H1 (cell line): ENCODE data around the gene ELAVL1. TPM values are rescaled to one million over a fixed set of nuclear protein-coding genes. Genes with fewer than 3 reads are reported as not detected.

Source experiments
- CTCF ChIA-PET: fragments of 300-600 bp; sonication (Branson Sonifier 250); formaldehyde crosslinking; loops from one replicate; lab custom pipeline; 2021; ENCODE audit not compliant: partially characterized antibody; lab: Charles Lee
- POLR2A ChIA-PET: fragments of 300-600 bp; sonication (Branson Sonifier 250); formaldehyde crosslinking; loops from one replicate; lab custom pipeline; 2021; ENCODE audit warnings: inconsistent platforms; ENCODE audit not compliant: partially characterized antibody; lab: Charles Lee
- DNase-seq, 2 experiments: peaks; one replicate each; pipeline versions ENCODE4 v3.0.0 to v3.0.0-alpha.2; 2010 to 2022; ENCODE audit warnings: low spot score in 2 of 2, low read depth in 1 of 2, mixed read lengths in 1 of 2
- FAIRE-seq: peaks from 2 replicates; lab custom pipeline; 2011; peaks lifted over from hg19 to GRCh38; lab: Jason Lieb, UNC
- H2AFZ ChIP-seq: 2 replicates; pipeline ENCODE4 v1.8.1; 2012; ENCODE audit warnings: low read length, inconsistent platforms
- H2AK5ac ChIP-seq: 2 replicates; pipeline ENCODE4 v1.6.1; 2013; ENCODE audit warnings: low read depth, low read length
- H2BK120ac ChIP-seq: replicated peaks from 2 replicates; pipeline ENCODE3; 2013; ENCODE audit warnings: low read depth, low read length, inconsistent platforms
- H2BK12ac ChIP-seq: 2 replicates; pipeline ENCODE4 v1.6.1; 2013; ENCODE audit warnings: low read depth, low read length
- H2BK15ac ChIP-seq: 2 replicates; pipeline ENCODE4 v1.6.1; 2013; ENCODE audit warnings: low read length
- H2BK20ac ChIP-seq: 2 replicates; pipeline ENCODE4 v1.6.1; 2013; ENCODE audit warnings: low read length
- H2BK5ac ChIP-seq: 2 replicates; pipeline ENCODE4 v1.6.1; 2013; ENCODE audit warnings: low read depth, low read length
- H3K14ac ChIP-seq: 2 replicates; pipeline ENCODE4 v1.6.1; 2013; ENCODE audit warnings: inconsistent platforms; ENCODE audit not compliant: insufficient read length
- H3K18ac ChIP-seq: 2 replicates; pipeline ENCODE4 v1.6.1; 2013; ENCODE audit warnings: low read length; ENCODE audit errors: extremely low read depth
- H3K23ac ChIP-seq: 2 replicates; pipeline ENCODE4 v1.6.1; 2013; ENCODE audit warnings: inconsistent platforms; ENCODE audit not compliant: insufficient read length
- H3K23me2 ChIP-seq: 2 replicates; pipeline ENCODE4 v1.6.1; 2013; ENCODE audit warnings: low read depth, low read length
- H3K27ac ChIP-seq: 2 replicates; pipeline ENCODE4 v1.6.1; 2011; ENCODE audit warnings: low read depth, low read length, inconsistent platforms
- H3K27me3 ChIP-seq, 4 experiments: replicated peaks in 1 of 4; 1 replicate in 1 of 4; 2 replicates in 3 of 4; pipeline versions ENCODE4 v1.6.1 to v1.8.1; 2011 to 2013; ENCODE audit warnings: low read length in 3 of 4, mild to moderate bottlenecking in 3 of 4, inconsistent platforms in 2 of 4, mixed read lengths in 2 of 4, moderate library complexity in 1 of 4; ENCODE audit not compliant: control insufficient read depth in 3 of 4, insufficient read depth in 3 of 4; ENCODE audit errors: extremely low read depth in 1 of 4
- H3K36me3 ChIP-seq, 4 experiments: 2 replicates each; pipeline versions ENCODE4 v1.6.1 to v1.8.1; 2011 to 2013; ENCODE audit warnings: mild to moderate bottlenecking in 4 of 4, low read length in 3 of 4, moderate library complexity in 2 of 4, control low read depth in 1 of 4, inconsistent platforms in 1 of 4; ENCODE audit not compliant: insufficient read depth in 4 of 4, control insufficient read depth in 2 of 4
- H3K4ac ChIP-seq: replicated peaks from 2 replicates; pipeline ENCODE3; 2013; ENCODE audit warnings: low read length, low read depth, mixed read lengths, inconsistent platforms; ENCODE audit not compliant: insufficient read length
- H3K4me1 ChIP-seq, 4 experiments: replicated peaks in 1 of 4; 1 replicate in 1 of 4; 2 replicates in 3 of 4; pipeline versions ENCODE4 v1.6.1 to v1.8.1; 2011 to 2013; ENCODE audit warnings: low read length in 3 of 4, inconsistent platforms in 2 of 4, mixed read lengths in 1 of 4; ENCODE audit not compliant: insufficient read depth in 4 of 4, control insufficient read depth in 3 of 4
- H3K4me2 ChIP-seq, 2 experiments: 2 replicates each; pipeline versions ENCODE4 v1.6.1 to v1.8.1; 2011 to 2013; ENCODE audit warnings: low read depth in 2 of 2, low read length in 2 of 2, control low read depth in 1 of 2, inconsistent platforms in 1 of 2, mild to moderate bottlenecking in 1 of 2; ENCODE audit not compliant: insufficient read depth in 1 of 2
- H3K4me3 ChIP-seq, 4 experiments: fragments of 200-600, 300-600 bp in 1 of 4; sonication (generic), shearing (Covaris generic), sonication (Bioruptor Twin) in 1 of 4; 2 replicates each; pipeline versions ENCODE4 v1.5.1 to v1.8.1; 2011 to 2016; ENCODE audit warnings: low read length in 4 of 4, low read depth in 3 of 4, control low read depth in 2 of 4, inconsistent platforms in 2 of 4, mild to moderate bottlenecking in 2 of 4, mixed read lengths in 1 of 4, moderate library complexity in 1 of 4; ENCODE audit not compliant: insufficient read depth in 2 of 4; ENCODE audit errors: extremely low read depth in 1 of 4
- H3K56ac ChIP-seq: replicated peaks from 2 replicates; pipeline ENCODE3; 2013; ENCODE audit warnings: low read depth, mild to moderate bottlenecking, mixed read lengths, low read length, inconsistent platforms; ENCODE audit not compliant: insufficient read length
- H3K79me1 ChIP-seq: 2 replicates; pipeline ENCODE4 v1.6.1; 2013; ENCODE audit warnings: low read depth, low read length, control low read depth
- H3K79me2 ChIP-seq, 2 experiments: 2 replicates each; pipeline versions ENCODE4 v1.6.1 to v1.8.1; 2012 to 2013; ENCODE audit warnings: low read length in 2 of 2, mild to moderate bottlenecking in 2 of 2, inconsistent platforms in 1 of 2; ENCODE audit not compliant: insufficient read depth in 2 of 2, control insufficient read depth in 1 of 2
- H3K9ac ChIP-seq, 4 experiments: replicated peaks in 1 of 4; 1 replicate in 1 of 4; 2 replicates in 3 of 4; pipeline versions ENCODE4 v1.6.1 to v1.8.1; 2011 to 2013; ENCODE audit warnings: low read depth in 3 of 4, low read length in 3 of 4, control low read depth in 2 of 4, mild to moderate bottlenecking in 2 of 4, moderate library complexity in 2 of 4, inconsistent platforms in 1 of 4; ENCODE audit errors: extremely low read depth in 1 of 4
- H3K9me3 ChIP-seq, 2 experiments: 2 replicates each; pipeline versions ENCODE4 v1.6.1 to v1.8.1; 2012 to 2013; ENCODE audit warnings: mild to moderate bottlenecking in 2 of 2, moderate library complexity in 2 of 2, control low read depth in 1 of 2, inconsistent platforms in 1 of 2, low read depth in 1 of 2, low read length in 1 of 2, mixed read lengths in 1 of 2; ENCODE audit not compliant: insufficient read depth in 2 of 2
- H4K20me1 ChIP-seq, 2 experiments: replicated peaks in 1 of 2; 2 replicates each; pipeline versions ENCODE3 to v1.8.1; 2011 to 2013; ENCODE audit warnings: inconsistent platforms in 2 of 2, low read length in 2 of 2, mild to moderate bottlenecking in 1 of 2; ENCODE audit not compliant: insufficient read depth in 2 of 2, control insufficient read depth in 1 of 2
- H4K5ac ChIP-seq: 2 replicates; pipeline ENCODE4 v1.6.1; 2013; ENCODE audit warnings: low read length, low read depth, mixed read lengths, inconsistent platforms; ENCODE audit not compliant: insufficient read length
- H4K8ac ChIP-seq: 2 replicates; pipeline ENCODE4 v1.8.0; 2013; ENCODE audit warnings: mild to moderate bottlenecking, moderate library complexity, low read length, inconsistent platforms; ENCODE audit not compliant: insufficient read depth; ENCODE audit errors: extremely low read depth
- H4K91ac ChIP-seq: replicated peaks from 2 replicates; pipeline ENCODE3; 2013; ENCODE audit warnings: low read length, mixed read lengths, inconsistent platforms; ENCODE audit not compliant: insufficient read length
- CHD2 ChIP-seq: IDR thresholded peaks from 2 replicates; pipeline ENCODE4 v1.6.1; 2012; ENCODE audit warnings: low read length, improper control_type of control experiment
- CREB1 ChIP-seq: IDR thresholded peaks from 2 replicates; pipeline ENCODE4 v1.6.1; 2012; ENCODE audit warnings: inconsistent platforms
- CTBP2 ChIP-seq: IDR thresholded peaks from 2 replicates; pipeline ENCODE4 v1.7.0; 2011; ENCODE audit warnings: borderline replicate concordance, mild to moderate bottlenecking, moderate library complexity, mixed read lengths, low read length; ENCODE audit not compliant: insufficient read depth, insufficient read length
- CTCF ChIP-seq, 3 experiments: IDR thresholded peaks; 1 replicate in 2 of 3; 2 replicates in 1 of 3; pipeline versions ENCODE4 v1.5.1 to v1.6.1; 2011; ENCODE audit warnings: low read length in 3 of 3, mild to moderate bottlenecking in 3 of 3, inconsistent platforms in 2 of 3, low read depth in 1 of 3, moderate library complexity in 1 of 3; ENCODE audit not compliant: insufficient read depth in 1 of 3; ENCODE audit errors: control extremely low read depth in 1 of 3
- GTF2F1 ChIP-seq: IDR thresholded peaks from 2 replicates; pipeline ENCODE4 v1.6.1; 2012; ENCODE audit warnings: low read depth, low read length, improper control_type of control experiment, borderline replicate concordance
- NRF1 ChIP-seq: IDR thresholded peaks from 2 replicates; pipeline ENCODE4 v1.6.1; 2011; ENCODE audit warnings: mild to moderate bottlenecking, low read depth, low read length, improper control_type of control experiment
- POLR2A ChIP-seq, 2 experiments: IDR thresholded peaks; 1 replicate in 1 of 2; 2 replicates in 1 of 2; pipeline ENCODE4 v1.6.1; 2011; ENCODE audit warnings: low read depth in 2 of 2, low read length in 2 of 2, mild to moderate bottlenecking in 2 of 2; ENCODE audit errors: control extremely low read depth in 1 of 2
- POU5F1 ChIP-seq: IDR thresholded peaks from 2 replicates; pipeline ENCODE4 v1.6.1; 2011; ENCODE audit warnings: low read depth, mild to moderate bottlenecking, low read length, moderate library complexity
- WGBS, 2 experiments: shearing (Covaris generic) in 1 of 2; methylation state at CpG; one replicate each; pipeline versions ENCODE4 v1.1.6 to v1.1.7; 2013 to 2015; ENCODE audit warnings: low lambda C conversion rate in 2 of 2, mixed read lengths in 2 of 2, inconsistent platforms in 1 of 2, low coverage in 1 of 2, missing lambda C conversion rate in 1 of 2; ENCODE audit not compliant: insufficient replicate concordance in 2 of 2, insufficient coverage in 1 of 2, insufficient read length in 1 of 2; ENCODE audit errors: extremely low coverage in 1 of 2, missing lambda C conversion rate in 1 of 2; 5-methylcytosine and 5-hydroxymethylcytosine counted together
- polyA plus RNA-seq, 7 experiments: library from polyadenylated mRNA; depleted of rRNA in 3 of 7; stranded (reverse) in 5 of 7; unstranded in 2 of 7; fragments of >200 nt in 5 of 7; fragments of 200-250 nt in 2 of 7; gene quantifications; 1 replicate in 5 of 7; 2 replicates in 1 of 7; 4 replicates in 1 of 7; pipeline versions ENCODE4 v1.2.1 to v1.2.3, GENCODE V29; 2011 to 2013; ENCODE audit warnings: missing spikeins in 2 of 7, mixed read lengths in 2 of 7
- total RNA-seq: library from RNA; stranded (reverse); fragmentation: NEBNext Ultra II Directional; extraction: Animal tissue kit (Norgen Biotek cat#: 25700); gene quantifications from 2 replicates; pipeline ENCODE4 v1.2.1, GENCODE V29; 2021

Gene ELAVL1
- total and polyA plus RNA-seq, 2 of the 8 experiments (the other 6 are each of a cell fraction or from before 2014, with no cell fraction given), result 56.7 to 163 TPM

GRCh38 chr19:8000298-8001038 lies 5.0 kb downstream of the ELAVL1 start:
- no peak overlapping the region for H3K18ac ChIP-seq
- no peaks in the 10 kb centered on the region for H3K9me3 ChIP-seq
- H4K20me1 ChIP-seq, result peaks cover 47 to 60% of the 10 kb centered on the region in 2 experiments
- peak overlapping the region in 1 of 4 experiments; percentile 14; a peak in 1 of 7 replicates for H3K9ac ChIP-seq
- H3K27ac ChIP-seq, result no peak overlapping the region
- no peak overlapping the region for H2BK20ac ChIP-seq
- no peak overlapping the region; the same call in 1 of the 2 replicates for H2BK5ac ChIP-seq
- no peak overlapping the region for H3K23ac ChIP-seq
- H3K27me3 ChIP-seq, result no peaks in the 10 kb centered on the region
- H3K56ac ChIP-seq, result no peak overlapping the region
- ChIA-PET CTCF (interaction anchor here (0.8 to 3.7 kb wide), 12 partner anchors 12 to 241 kb away, joined by 3 to 24 read pairs (median 8); partner anchors contain the start of gene TIMM44), POLR2A (interaction anchor here (0.7 to 1.8 kb wide), 4 partner anchors 11 to 57 kb away, joined by 3 to 4 read pairs (median 3); partner anchors contain the start of gene TIMM44)
- DNase-seq (no peak), FAIRE-seq (no peak)
- H4K5ac ChIP-seq, result no peak overlapping the region
- no peak overlapping the region for H4K91ac ChIP-seq
- H2BK12ac ChIP-seq, result no peak overlapping the region
- H3K4me1 ChIP-seq, result peaks cover 6 to 13% (median 9%) of the 10 kb centered on the region in 4 experiments
- H3K36me3 ChIP-seq, result 0 out of 8 replicates have a peak, but pooled peaks cover 0 to 2% (median 0%) of the 10 kb centered on the region in 4 experiments
- no peak overlapping the region for H3K4ac ChIP-seq
- WGBS, 2 experiments, result 95% methylated on average over 6 of the region's 6 CpGs; no CpG with 5 or more reads in 1 of the 2 experiments
- no peak overlapping the region for H2AFZ ChIP-seq
- no peak overlapping the region for H3K14ac ChIP-seq
- H3K23me2 ChIP-seq, result peaks cover 11% of the 10 kb centered on the region
- H3K4me3 ChIP-seq, result no peak overlapping the region
- no peak overlapping the region for H2BK15ac ChIP-seq
- peaks cover 75 to 91% of the 10 kb centered on the region in 2 experiments for H3K79me2 ChIP-seq
- no peak overlapping the region for H3K4me2 ChIP-seq
- H4K8ac ChIP-seq, result no peak overlapping the region
- H3K79me1 ChIP-seq, result peaks cover 19% of the 10 kb centered on the region
- H2AK5ac ChIP-seq, result no peak overlapping the region
- no peak overlapping the region for H2BK120ac ChIP-seq
- TF ChIP-seq CTBP2 (no peak), GTF2F1 (no peak), CREB1 (no peak), CHD2 (no peak), POLR2A (IDR thresholded peaks at IDR 0.05; ENCODE audit: control extremely low read depth in 1 of 2, low read depth in 2 of 2, low read length in 2 of 2) (no peak), POU5F1 (no peak), CTCF (IDR thresholded peaks at IDR 0.05; ENCODE audit: control extremely low read depth in 1 of 3, insufficient read depth in 1 of 3, low read depth in 1 of 3, low read length in 3 of 3) (no peak), NRF1 (no peak)
